Activated CD4-positive, alpha-beta T cell treated with anti-CD3 and anti-CD28 coated beads, Interleukin-2, amount 50 U/mL, for 24 hours (primary cell): ENCODE measurements around the gene BICD2.

Source experiments
- DNase-seq, 2 donors: peaks; one replicate each; pipeline ENCODE4 v3.0.0-alpha.2; 2020; ENCODE audit warnings: low read depth in 1 of 2, low spot score in 1 of 2

Gene BICD2

GRCh38 chr9:92671323-92671722 is 93.3 kb downstream of the BICD2 start:
- DNase-seq, result no peak

DNA sequence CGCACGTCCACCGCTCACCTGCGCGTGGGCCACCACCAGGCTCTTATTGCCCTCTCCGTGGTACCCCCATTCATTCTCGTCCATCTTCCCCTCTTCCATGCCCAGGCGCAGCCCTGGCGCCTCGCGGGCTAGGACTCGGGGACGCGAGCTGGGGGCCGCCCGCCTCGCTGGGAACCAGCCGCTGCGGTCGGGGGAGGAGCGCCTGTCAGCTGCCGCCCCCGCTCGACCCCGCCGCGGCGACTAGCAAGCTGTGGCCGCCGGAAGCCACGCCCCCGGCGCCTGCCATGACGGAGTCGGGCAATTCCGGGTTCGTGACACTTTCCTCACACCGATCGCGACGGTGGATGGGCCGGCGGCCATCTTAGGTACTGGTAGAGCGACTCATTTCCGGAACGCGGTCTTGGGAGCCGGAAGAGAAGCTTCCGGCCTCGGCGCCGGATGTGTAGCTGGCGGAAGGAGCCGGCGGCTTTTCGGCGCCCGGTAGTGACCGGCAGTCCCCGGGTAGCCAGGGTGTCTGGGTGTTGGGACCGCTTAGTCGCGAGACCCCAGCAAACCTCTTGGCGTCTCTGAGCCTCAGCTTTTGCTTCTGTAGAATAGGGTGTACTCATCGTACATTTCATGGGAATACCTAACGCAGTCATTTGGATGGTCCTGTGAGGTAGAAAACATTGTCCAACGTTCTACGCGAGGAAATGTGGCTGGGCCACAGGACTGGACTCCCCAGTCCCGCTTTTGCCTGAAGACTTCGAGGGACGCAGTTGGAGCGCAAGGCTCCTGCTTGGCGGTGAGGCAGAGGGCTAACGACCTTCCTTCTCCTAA is 94.5 kb downstream of the BICD2 start, which contains the start of gene IPPK:
IPPK (minus strand) TSS at position 242 of the 819 bp plus-strand sequence; CDS start at position 99, 143 bp downstream.
- peak; percentile 95 to 98 for DNase-seq

DNA sequence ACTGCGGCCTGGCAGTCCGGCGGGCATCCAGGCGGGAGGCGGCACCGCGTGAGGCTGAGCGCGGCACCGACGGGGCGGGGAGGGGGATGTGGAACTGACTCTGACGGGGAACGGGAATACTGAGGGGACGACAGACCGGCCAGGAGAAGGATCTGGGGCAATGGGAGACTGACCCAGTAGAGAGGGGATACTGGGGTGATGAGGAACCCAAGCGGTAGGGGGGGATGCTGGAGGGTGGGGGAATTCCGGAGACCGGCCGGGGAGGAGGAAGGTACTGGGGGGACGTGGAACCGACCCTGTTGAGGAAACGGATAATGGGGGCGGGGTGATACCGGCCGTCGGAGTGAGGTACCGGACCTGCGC is 95.1 kb downstream of the BICD2 start:
- no peak for DNase-seq

GRCh38 chr9:92668746-92669526 is 95.7 kb downstream of the BICD2 start:
- DNase-seq, result peak in 1 of 2 donors; percentile 43

GRCh38 chr9:92666912-92667532 is 97.6 kb downstream of the BICD2 start:
- no peak for DNase-seq

DNA sequence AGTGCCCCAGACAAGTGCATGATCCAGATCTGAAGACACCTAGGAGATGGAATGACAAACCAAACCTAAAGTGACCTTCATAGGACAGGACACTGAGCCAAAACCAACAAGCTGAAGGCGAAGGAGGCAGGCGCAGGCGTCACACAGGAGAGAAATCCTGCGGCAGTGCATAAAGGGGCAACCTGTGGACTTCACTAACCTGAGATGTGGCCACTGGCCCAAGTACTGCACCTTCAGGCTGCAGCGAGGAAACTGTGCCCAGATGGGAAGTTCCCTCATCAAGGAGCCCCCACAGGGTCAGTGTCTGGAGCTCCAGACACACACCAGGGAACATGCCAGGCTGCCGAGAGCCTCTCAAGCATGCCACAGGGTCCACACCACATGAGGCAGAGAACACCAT is 98.4 kb downstream of the BICD2 start:
- no peak for DNase-seq

GRCh38 chr9:92665836-92666235 is 98.8 kb downstream of the BICD2 start:
- no peak for DNase-seq

GRCh38 chr9:92664394-92665152 is 100.1 kb downstream of the BICD2 start:
- DNase-seq, result no peak

- DNase-seq, result no peak
Observed at GRCh38 chr9:92663951-92664350, 100.7 kb downstream of the BICD2 start.

GRCh38 chr9:92663126-92663525 is 101.5 kb downstream of the BICD2 start:
- no peak for DNase-seq

GRCh38 chr9:92661743-92662142 is 102.9 kb downstream of the BICD2 start:
- no peak for DNase-seq
